Glomerular endothelial cell (primary cell): ENCODE results near the gene GJB3. TPM values are rescaled to one million over a fixed set of nuclear protein-coding genes. Genes with fewer than 3 reads are reported as not detected.
"Not testable (repeated sequence)": the region's sequence is repeated elsewhere in the genome, so short reads cannot be mapped to it uniquely, and the experiment has no call there.

Source experiments
- DNase-seq: peaks from one replicate; pipeline ENCODE4 v3.0.0-alpha.2; 2011; ENCODE audit warnings: low read depth, low spot score; ENCODE audit errors: extremely low read depth
- total RNA-seq: library from RNA; depleted of rRNA; stranded (reverse); fragments of >200 nt; gene quantifications from 2 replicates; pipeline ENCODE4 v1.2.3, GENCODE V29; 2015

Gene GJB3
- total RNA-seq, 1 donor from 2014 or later: 0.35 TPM

DNA sequence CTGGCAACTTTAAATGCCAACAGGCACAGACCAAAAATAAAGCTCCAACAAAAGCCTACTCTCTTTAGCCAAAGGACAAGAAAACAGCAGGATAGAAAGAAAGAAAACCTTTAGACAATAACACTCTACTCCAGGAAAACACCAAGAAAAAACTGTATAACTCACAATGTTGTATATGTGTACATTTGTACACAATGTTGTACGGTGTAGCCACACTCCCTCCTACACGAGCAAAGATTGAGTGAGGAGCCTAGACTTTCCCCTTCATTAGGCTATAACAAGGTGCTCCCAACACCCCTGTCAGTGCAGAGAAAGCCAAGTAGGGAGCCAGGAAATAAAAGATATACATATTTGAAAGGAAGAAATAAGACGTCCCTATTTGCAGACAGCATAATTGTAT, 35.8 kb downstream of the GJB3 start:
- DNase-seq: no peak

DNA sequence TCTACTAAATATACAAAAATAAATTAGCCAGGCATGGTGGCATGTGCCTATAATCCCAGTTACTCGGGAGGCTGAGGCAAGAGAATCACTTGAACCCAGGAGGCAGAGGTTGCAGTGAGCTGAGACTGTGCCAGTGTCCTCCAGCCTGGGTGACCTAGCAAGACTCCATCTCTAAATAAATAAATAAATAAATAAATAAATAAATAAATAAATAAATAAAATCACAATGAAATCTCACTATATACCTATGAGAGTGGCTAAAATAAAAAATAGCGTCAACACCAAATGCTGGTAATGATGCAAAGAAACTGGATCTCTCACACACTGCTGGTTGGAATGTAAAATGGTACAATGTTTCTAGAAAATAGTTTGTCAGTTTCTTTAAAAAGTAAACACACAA, 37.8 kb downstream of the GJB3 start:
- not testable (repeated sequence) for DNase-seq

DNA sequence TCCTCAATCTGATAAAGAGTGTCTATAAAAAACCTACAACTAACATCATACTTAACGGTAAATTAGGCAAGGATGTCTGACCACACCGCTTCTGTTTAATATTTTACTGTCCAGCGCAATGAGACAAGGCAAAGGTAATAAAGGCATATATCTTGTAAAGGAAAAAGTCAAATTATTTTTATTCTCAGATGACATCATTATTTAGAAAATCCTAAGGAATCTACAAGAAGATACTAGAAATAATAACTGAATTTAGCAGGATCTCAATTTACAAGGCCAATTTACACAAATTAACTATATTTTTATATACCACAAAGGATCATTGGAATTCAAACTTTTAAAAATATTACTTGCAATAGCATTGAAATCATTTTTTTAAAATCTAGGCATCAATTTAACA, 41.2 kb downstream of the GJB3 start:
- DNase-seq: no peak

DNA sequence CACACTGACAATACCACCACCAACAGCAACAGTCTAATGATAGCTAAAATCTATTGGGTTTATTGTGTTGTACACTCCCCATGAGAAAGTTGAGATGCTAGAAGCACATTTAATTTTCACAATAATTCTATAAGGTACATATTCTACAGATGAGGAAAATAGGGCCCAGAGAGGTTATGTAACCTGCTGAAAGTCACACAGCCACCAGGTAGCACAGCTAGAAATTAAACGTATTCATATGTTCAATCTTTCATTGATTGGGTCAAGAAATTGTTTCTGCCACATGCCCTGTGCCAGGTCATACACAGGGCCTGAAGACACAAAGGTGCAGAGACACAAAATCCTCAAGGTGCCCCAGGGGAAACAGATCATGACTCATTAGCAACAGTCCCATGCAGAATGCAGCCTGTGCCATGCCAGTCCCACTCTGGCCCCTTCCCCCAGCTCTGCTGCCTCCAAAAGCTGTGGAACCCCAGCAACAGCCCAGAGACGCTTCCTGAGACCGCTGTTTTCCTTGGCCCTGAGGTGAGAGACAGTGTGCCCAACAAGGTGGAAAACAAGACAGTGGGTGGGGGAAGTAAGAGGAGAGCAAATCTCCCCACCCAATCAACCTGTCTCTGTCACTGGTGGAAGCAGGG, 43.9 kb downstream of the GJB3 start:
- DNase-seq: no peak

DNA sequence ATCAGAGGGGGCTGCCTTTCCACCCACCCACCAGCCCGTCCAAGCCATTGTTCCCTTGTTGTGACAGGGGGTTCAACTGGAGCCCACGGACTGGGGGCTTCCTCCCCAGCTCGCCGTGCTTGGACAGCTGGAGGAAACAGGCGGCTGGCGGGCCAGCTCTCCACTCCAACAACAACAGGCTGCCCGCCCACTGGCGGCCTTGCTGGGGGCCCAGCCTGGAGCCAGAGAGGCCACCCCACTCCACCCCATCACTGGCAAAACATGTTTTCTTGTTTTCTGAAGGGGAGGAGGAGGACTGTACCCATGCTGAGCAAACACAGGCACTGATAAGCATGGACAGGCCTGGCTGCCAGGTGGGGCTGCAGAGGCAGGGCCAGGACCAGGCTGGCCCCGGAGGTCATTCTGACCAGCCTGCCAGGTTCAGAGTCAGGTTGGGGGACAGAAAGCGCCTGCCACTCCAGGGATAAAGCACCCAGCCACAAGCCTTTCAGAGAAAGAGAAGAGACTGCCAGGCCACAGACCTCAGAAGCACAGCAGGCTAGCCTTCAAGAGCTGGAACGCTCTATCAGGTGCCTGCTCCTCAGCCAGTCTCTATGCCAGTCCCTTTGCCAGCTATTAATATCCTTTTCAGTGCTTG, 44.6 kb downstream of the GJB3 start:
- no peak for DNase-seq

DNA sequence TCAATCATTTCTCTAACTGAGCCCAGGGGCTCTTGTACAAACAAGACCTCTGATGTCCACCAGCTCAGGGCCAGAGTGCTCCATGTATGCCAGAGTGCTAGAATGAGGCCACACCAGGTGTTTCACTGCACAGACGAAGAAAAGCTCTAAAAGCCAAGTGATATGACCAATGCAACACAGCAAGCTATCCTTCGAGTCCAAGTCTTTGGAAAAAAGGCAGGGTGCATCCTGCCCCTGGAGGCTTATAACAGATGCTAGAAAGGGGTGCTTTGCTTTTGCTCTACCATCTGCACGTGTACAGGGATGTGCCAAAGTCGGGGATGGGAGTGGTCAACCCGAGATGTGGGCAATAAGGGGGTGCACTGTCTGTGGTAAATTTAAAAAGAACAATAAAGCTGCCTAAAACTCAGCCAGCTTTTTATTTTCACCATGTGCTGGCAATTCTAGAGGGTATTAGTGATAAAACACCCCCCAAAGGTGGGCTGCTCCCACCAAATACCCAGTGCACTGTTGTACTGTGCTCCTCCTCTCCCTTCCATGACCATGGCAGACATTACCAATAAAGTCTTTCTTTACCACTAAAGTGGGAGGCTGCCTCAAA, 46.4 kb downstream of the GJB3 start:
- no peak for DNase-seq

DNA sequence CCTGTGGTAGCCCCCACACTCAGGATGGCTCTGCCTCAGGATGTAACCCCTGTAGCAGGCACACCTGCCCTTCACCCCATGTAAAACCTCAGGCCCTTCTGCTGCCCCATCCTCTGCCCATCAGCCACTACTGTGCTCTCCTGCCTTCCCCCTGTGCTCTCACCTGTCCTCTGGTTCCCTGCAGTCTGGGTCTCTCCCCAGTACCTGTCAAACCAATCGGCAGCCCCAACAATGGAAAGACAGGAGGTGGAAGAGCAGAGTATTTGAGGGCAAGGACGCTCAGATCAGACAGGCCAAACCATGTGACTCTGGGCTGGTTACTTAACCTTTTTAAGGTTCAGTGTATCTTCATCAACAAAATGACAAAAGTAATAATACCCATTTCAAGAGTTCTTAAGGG, 47.6 kb downstream of the GJB3 start:
- no peak for DNase-seq

DNA sequence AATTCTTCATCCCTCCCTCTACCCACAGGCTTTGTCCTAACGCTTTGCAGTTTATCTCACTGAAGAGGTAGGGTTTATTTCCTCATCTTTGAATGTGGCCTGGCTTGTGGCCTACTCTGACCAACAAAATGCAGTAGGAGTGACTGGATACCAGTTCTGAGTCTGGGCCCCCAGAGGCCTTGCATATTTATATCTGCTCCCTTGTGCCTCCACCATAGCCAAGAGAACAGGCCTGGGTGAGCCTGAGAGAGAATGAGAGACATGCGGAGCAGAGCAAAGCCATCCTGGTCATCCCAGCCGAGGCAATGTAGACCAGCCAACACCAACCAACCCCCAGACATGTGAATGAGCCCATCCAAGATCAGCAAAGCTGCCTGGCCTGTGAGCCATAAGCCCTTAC, 48.2 kb downstream of the GJB3 start:
- no peak for DNase-seq

DNA sequence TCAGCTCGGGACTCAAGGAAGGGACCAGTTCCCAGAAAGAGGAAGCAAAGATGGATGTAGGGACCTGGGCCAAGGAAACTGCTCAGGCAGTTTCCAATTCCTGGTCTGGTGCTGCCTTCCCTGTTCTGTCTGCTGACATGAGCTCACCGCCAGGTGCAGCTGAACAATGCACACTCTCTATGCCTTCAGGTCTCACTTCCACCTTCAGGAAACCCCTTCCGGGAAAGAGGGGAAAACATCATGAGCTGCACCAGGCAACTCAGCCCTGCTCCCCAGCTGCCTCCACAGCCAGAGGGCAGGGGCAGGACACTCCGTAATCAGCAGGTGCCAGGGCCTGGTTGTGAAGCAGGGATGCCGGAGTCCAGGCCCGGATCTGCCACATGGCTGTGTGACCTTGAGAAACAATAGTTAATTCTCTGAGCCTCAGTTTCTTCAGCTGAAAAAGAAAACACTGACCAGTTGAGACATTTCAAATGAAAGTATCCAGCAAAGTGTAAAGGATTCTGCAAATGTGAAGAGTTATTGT, 50.8 kb downstream of the GJB3 start:
- no peak for DNase-seq

DNA sequence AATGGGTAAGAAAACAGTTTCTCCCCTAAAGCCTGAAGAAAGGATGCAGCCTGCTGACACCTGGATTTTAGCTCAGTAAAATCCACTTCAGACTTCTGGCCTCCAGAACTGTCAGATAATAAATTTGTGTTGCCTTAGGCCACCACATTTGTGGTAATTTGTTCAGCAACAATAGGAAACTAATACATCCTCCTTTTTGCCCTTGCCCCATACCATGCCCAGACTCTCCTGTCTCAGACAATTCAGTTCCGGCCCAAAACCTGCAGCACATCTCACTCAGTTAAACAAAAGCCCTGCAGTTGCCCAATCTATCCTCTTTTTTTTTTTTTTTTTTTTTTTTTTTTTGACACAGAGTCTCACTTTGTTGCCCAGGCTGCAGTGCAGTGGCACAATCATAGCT, 52.7 kb downstream of the GJB3 start:
- DNase-seq: no peak

Other genes starting within 250 kb of the GJB3 start
- gene GJB5, start 26.2 kb upstream of the GJB3 start, total RNA-seq: not detected in 2 replicates
- gene GJB4, start 21.5 kb upstream of the GJB3 start, total RNA-seq: 0.44 TPM in 1 of 2 replicates, not detected in the other
- gene GJA4, start 11.8 kb downstream of the GJB3 start, total RNA-seq: 3.2 and 62.1 TPM in 2 replicates
- 34.1 and 40.2 TPM in 2 replicates for gene SMIM12, start 78.5 kb downstream of the GJB3 start, total RNA-seq
- 0.23 TPM in 1 of 2 replicates, not detected in the other for gene DLGAP3, start 148.4 kb downstream of the GJB3 start, total RNA-seq
- gene TMEM35B, start 204.1 kb downstream of the GJB3 start, total RNA-seq: 31.6 and 56.6 TPM in 2 replicates